Measurements from ENCODE around the gene ZNF467. TPM values are rescaled to one million over a fixed set of nuclear protein-coding genes. Genes with fewer than 3 reads are reported as not detected.

Gene ZNF467
- total and polyA plus RNA-seq, 2 donors (not counting 3 experiments of a cell fraction or from before 2014, with no cell fraction given), result 4.2 to 8.9 TPM

DNA sequence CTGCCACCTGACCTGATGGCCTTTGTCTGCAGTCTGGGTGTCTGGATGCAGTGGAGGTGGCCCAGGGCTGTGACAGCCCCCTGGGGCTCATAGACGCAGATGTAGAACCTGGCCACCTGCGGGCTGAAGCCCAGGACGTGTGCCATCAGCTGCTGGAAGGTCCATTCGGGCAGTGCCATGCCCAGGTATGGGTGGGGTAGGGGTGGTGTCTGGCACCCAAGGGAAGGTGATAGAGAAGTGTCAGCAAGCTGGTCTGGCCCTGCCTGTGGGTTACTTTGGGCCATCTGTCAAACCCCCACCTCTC is 6.1 kb upstream of the ZNF467 start:
- H3K9ac ChIP-seq (replicated peaks; ENCODE audit: extremely low read depth, insufficient read depth, low read length), result no peak overlapping the region
- dilution Hi-C loops (cut with MboI; ENCODE audit: extremely low pct_ligation_motif_present, low sequenced_read_pairs), result no loop called here
- H3K79me2 ChIP-seq (ENCODE audit: control insufficient read depth, insufficient read depth, low read length), result no peaks in the 10 kb centered on the region
- ChIA-PET POLR2A (no interaction called here), CTCF (no interaction called here)
- no peak overlapping the region for H3K4me2 ChIP-seq (ENCODE audit: insufficient read depth, low read length)
- TF ChIP-seq, protein P1, sequence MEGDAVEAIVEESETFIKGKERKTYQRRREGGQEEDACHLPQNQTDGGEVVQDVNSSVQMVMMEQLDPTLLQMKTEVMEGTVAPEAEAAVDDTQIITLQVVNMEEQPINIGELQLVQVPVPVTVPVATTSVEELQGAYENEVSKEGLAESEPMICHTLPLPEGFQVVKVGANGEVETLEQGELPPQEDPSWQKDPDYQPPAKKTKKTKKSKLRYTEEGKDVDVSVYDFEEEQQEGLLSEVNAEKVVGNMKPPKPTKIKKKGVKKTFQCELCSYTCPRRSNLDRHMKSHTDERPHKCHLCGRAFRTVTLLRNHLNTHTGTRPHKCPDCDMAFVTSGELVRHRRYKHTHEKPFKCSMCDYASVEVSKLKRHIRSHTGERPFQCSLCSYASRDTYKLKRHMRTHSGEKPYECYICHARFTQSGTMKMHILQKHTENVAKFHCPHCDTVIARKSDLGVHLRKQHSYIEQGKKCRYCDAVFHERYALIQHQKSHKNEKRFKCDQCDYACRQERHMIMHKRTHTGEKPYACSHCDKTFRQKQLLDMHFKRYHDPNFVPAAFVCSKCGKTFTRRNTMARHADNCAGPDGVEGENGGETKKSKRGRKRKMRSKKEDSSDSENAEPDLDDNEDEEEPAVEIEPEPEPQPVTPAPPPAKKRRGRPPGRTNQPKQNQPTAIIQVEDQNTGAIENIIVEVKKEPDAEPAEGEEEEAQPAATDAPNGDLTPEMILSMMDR (IDR thresholded peaks at IDR 0.05; ENCODE audit: extremely low read depth in 1 of 2, insufficient read depth in 1 of 2, low read depth in 1 of 2, low read length in 2 of 2), result no peak
- TF ChIP-seq JUN (IDR thresholded peaks at IDR 0.05; ENCODE audit: borderline replicate concordance, insufficient read depth, insufficient read length, low read depth) (no peak), EZH2 (IDR thresholded peaks at IDR 0.05; ENCODE audit: borderline replicate concordance, low read depth, low read length, severe bottlenecking) (no peak), GATA2 (IDR thresholded peaks at IDR 0.05; ENCODE audit: insufficient read depth, insufficient read length, low read depth, low read length) (no peak), POLR2AphosphoS5 (IDR thresholded peaks at IDR 0.05; ENCODE audit: insufficient read depth, low read depth, low read length) (no peak), POLR2A (IDR thresholded peaks at IDR 0.05; ENCODE audit: low read depth, low read length) (no peak), MYC (IDR thresholded peaks at IDR 0.05; ENCODE audit: low read depth, low read length) (no peak), FOS (IDR thresholded peaks at IDR 0.05; ENCODE audit: borderline replicate concordance, insufficient read depth, low read length) (no peak)
- TF ChIP-seq, protein P2, sequence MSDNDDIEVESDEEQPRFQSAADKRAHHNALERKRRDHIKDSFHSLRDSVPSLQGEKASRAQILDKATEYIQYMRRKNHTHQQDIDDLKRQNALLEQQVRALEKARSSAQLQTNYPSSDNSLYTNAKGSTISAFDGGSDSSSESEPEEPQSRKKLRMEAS (IDR thresholded peaks at IDR 0.05; ENCODE audit: insufficient read depth, insufficient read length), result no peak
- H3K4me1 ChIP-seq (ENCODE audit: control insufficient read depth, extremely low read depth, insufficient read depth, low read length), result peaks cover 18% of the 10 kb centered on the region
- no peak overlapping the region for H3K27ac ChIP-seq (ENCODE audit: insufficient read depth, low read depth, low read length)
- no TSS peak for BruUV-seq (replicated peaks)
- DNase-seq (ENCODE audit: low read depth, low spot score) (no peak), FAIRE-seq (no peak)
- H4K20me1 ChIP-seq (replicated peaks; ENCODE audit: control insufficient read depth, extremely low read depth, insufficient read depth, low read length), result no peaks in the 10 kb centered on the region
- intact Hi-C loops (cut with micrococcal nuclease), result loop anchor here (5.0 kb wide), 1 partner anchor 93 kb away; the partner anchor contains the start of gene ATP6V0E2
- H3K4me3 ChIP-seq (replicated peaks in 1 of 3; ENCODE audit: insufficient read depth in 1 of 3, low read depth in 1 of 3, low read length in 3 of 3), result no peak overlapping the region
- no peak overlapping the region for H2AFZ ChIP-seq (ENCODE audit: low read depth, low read length)
- H3K36me3 ChIP-seq (ENCODE audit: control insufficient read depth in 2 of 2, extremely low read depth in 1 of 2, insufficient read depth in 2 of 2, low read length in 2 of 2), result no peaks in the 10 kb centered on the region
- H3K27me3 ChIP-seq (ENCODE audit: control insufficient read depth in 2 of 2, insufficient read depth in 2 of 2, low read length in 2 of 2), result no peaks in the 10 kb centered on the region
- H3K9me3 ChIP-seq (replicated peaks; ENCODE audit: control insufficient read depth, insufficient read depth, low read length), result no peaks in the 10 kb centered on the region
- H3K9me1 ChIP-seq (replicated peaks; ENCODE audit: control insufficient read depth, extremely low read depth, insufficient read depth, low read length), result no peaks in the 10 kb centered on the region

Measured in endothelial cell of umbilical vein (primary cell).